AG09309 (cell line): ENCODE results near the gene APOO.

Source experiments
- DNase-seq: peaks from one replicate; pipeline ENCODE4 v3.0.0-alpha.2; 2010; ENCODE audit warnings: low read depth
- H3K4me3 ChIP-seq: 2 replicates; pipeline ENCODE4 v1.5.1; 2011; ENCODE audit warnings: mild to moderate bottlenecking, low read depth, low read length, moderate library complexity; ENCODE audit not compliant: control insufficient read depth
- TF ChIP-seq, protein P1 (sequence below): IDR thresholded peaks from 2 replicates; pipeline ENCODE4 v1.5.1; 2011; ENCODE audit warnings: mild to moderate bottlenecking, low read depth, low read length, inconsistent platforms; ENCODE audit not compliant: insufficient read depth, control insufficient read depth; ENCODE audit errors: missing control alignments

The APOO gene

DNA sequence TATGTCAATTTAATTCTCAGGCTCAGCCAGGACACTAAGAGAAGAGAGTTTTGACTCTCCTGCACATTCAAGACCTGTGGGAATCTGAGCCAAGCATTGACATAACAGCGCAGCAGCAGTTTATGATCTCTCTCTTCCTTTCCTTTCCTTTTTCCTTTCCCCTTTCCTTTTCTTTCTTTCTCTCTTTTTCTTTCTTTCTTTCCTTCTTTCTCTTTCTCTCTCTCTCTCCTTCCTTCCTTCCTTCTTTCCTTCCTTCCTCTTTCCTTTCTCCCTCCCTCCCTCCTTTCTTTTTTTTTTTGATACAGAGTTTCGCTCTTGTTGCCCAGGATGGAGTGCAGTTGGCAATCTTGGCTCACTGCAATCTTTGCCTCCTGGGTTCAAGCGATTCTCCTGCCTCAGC is 103.2 kb downstream of the APOO start:
- TF ChIP-seq, protein P1, sequence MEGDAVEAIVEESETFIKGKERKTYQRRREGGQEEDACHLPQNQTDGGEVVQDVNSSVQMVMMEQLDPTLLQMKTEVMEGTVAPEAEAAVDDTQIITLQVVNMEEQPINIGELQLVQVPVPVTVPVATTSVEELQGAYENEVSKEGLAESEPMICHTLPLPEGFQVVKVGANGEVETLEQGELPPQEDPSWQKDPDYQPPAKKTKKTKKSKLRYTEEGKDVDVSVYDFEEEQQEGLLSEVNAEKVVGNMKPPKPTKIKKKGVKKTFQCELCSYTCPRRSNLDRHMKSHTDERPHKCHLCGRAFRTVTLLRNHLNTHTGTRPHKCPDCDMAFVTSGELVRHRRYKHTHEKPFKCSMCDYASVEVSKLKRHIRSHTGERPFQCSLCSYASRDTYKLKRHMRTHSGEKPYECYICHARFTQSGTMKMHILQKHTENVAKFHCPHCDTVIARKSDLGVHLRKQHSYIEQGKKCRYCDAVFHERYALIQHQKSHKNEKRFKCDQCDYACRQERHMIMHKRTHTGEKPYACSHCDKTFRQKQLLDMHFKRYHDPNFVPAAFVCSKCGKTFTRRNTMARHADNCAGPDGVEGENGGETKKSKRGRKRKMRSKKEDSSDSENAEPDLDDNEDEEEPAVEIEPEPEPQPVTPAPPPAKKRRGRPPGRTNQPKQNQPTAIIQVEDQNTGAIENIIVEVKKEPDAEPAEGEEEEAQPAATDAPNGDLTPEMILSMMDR: no peak
- H3K4me3 ChIP-seq: no peak overlapping the region
- DNase-seq: no peak

DNA sequence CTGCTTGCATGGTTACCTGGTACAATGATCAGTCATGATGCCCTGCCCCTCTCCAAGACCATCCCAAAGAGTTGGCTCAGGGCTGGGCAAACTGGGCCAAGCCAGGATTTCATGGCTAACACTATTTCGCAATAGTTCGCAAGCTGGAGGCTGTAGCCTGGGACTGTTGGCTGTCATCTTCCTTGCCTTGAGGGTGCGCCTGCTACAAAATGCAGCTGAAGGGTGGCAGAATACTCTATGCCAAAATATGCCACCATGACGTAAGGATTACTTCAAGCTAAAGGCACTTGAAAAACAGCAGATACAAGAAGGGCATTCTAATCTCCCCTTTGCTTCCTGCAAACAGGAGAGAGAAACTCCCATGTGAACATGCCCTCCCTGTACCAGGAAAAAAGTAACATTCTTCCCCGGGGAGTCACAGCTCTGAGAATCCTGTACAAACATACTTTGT is 103.8 kb downstream of the APOO start:
- DNase-seq: no peak
- TF ChIP-seq, protein P1: no peak
- no peak overlapping the region for H3K4me3 ChIP-seq

DNA sequence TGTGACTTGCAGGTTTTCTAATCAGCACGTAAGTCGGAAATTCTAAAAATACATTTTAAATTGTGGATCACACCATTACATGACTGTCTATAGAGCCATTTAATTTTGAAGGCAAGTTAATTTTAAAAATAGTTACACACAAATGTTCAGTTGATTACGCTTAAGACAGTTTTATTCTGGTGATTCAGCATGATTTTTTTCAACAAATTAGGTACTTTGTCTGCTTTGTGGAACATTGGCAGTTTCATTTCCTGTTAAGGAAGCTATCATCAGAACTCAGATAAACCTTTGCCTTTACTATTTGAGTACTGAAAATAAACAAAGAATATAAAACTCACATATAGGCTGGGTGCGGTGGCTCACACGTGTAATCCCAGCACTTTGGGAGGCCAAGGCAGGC is 105.3 kb downstream of the APOO start:
- H3K4me3 ChIP-seq: no peak overlapping the region
- no peak for DNase-seq
- TF ChIP-seq, protein P1: no peak

DNA sequence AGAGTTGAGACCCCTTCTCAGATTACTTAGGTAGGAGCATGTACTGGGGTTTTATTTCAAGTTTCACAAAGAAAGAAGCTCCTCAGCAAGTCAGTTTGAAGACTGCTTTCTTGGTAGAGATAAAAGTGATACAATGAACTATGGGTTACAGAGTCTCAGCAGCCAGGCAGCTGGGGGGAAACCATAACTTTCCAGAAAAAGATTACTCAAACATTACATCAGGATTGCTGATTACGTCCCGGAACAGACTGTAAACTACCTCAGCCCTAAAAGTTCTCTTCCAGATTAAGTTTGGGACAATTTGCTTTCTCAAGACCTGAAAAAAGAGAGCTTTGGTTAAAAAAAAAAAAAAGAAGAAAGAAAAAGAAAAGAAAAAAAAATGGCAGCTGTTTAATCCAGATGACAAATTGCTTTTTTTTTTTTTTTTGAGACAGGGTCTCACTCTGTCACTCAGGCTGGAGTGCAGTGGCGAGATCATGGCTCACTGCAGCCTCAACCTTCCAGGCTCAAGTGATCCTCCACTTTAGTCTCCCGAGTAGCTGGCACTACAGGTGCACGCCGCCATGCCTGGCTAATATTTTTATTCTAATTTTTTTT is 108.2 kb downstream of the APOO start:
- no peak overlapping the region for H3K4me3 ChIP-seq
- TF ChIP-seq, protein P1: no peak
- DNase-seq: no peak

DNA sequence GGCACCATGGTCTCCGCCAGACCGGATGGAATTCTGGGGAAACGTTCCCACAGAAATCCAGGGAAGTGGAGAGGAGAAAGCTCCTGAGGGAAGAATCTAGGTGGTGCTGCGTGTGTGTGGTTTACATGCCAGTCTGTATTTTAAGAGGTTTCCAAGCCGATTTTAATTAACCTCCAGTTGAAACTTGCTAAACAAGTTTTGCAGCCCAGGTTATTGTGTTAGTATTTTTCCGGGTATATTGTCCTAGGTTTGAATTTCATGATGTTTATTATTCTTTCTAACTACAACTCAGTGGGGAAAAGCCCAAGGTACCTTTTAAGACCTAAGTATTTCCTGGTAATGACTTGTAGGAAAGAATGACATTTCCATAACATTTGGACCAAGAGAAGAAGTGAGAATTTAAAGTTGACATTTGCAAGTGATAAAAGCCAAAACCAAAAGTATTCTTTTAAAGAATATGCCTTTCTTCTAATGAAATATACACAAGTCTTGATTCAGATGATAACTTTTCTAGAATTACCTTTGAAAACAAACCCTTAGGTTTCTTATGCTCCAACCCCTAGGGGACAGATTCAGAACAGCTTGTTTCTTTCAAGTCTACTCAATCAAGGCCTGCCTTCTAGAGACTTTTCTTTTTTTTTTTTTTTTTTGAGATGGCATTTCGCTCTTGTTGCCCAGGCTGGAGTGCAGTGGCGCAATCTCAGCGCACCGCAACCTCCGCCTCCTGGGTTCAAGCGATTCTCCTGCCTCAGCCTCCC is 110.2 kb downstream of the APOO start:
- no peak for DNase-seq
- no peak overlapping the region for H3K4me3 ChIP-seq
- TF ChIP-seq, protein P1: no peak

DNA sequence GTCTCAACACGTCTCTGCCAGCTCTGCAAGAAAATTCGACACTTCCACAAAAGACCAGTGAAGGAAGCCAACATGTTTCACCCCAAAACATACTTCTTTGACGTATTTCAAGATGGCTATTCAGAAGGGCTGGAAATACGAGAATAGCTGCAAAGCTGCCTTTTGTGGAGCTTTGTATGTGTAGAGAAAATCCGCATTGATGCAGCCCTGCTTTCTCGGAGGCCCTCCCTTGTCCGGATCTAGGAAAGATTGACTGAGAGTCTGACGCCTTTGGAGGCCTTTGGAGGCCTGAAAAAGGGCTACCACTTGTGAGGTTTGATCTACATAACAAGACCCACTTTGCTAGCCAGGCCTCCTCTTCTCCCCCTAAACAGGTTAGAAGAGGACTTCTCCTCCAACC is 112.5 kb downstream of the APOO start:
- TF ChIP-seq, protein P1: no peak
- DNase-seq: no peak
- H3K4me3 ChIP-seq: no peak overlapping the region
